ENCODE results near the gene C9orf72. TPM values are rescaled to one million over a fixed set of nuclear protein-coding genes. Genes with fewer than 3 reads are reported as not detected.

C9orf72 gene
- polyA plus RNA-seq, 6 donors from 2014 or later, result 16.1 to 31.0 (median 23.2) TPM

DNA sequence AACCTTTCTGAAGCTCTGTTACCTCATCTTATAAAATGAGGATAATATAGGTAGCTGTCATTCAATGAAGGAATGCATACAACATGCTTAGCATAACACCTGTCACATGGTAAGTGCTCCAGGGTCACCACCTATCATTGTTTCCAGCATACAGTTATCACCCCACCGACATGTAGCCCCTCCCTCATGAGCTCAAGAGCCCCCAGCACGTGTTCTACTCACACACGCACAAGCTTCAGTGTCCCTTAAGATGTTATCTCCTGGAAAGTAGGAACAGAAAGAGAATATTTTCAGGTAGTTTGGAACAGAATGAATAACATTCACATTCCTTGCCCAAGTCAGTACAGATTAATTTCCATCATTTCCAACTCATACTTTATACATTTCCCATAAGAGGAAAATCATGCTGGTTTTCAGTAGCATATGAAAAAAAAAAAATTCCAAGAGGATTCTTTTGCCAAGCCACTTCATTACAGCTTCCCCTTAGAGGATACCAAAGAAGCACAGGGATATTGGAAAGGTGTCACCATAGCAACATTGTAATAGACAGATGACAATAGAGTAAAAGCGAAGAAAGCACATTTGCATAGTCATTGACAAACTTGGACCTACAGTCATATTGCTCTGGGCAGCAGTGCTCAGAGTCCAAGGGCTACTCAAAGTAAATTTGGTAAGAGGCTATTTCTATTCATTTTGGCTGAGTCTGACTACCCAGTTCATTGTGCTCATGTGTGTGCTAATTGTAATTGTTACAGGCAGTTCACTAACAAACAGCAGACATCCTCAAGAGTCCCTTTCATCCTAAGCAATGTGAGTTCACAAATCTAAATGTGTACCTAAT, 42.1 kb downstream of the C9orf72 start:
- peak overlapping the region in 2 of 6 donors; percentile 14 to 57 for H3K27ac Mint-ChIP-seq
- DNase-seq (no peak), ATAC-seq (ENCODE audit: low read depth in 2 of 2) (no peak)
- peak overlapping the region in 1 of 8 donors; percentile 96 for H3K4me3 Mint-ChIP-seq
- peaks cover 19 to 50% (median 45%) of the 10 kb centered on the region in 3 donors for H3K4me1 Mint-ChIP-seq
- no peaks in the 10 kb centered on the region for H3K36me3 Mint-ChIP-seq
- H3K27me3 Mint-ChIP-seq, result no peaks in the 10 kb centered on the region
- H3K9me3 Mint-ChIP-seq, result no peaks in the 10 kb centered on the region

- H3K27me3 Mint-ChIP-seq, result no peaks in the 10 kb centered on the region
- peak; percentile 72 for ATAC-seq (ENCODE audit: low read depth in 2 of 2)
- H3K27ac Mint-ChIP-seq, result peak within 1 kb of the TSS; percentile 95 to 98 (median 96)
- H3K36me3 Mint-ChIP-seq, result no peaks in the 10 kb centered on the region
- H3K4me3 Mint-ChIP-seq, result peak within 1 kb of the TSS; percentile 94 to 99 (median 98)
- H3K9me3 Mint-ChIP-seq, result no peaks in the 10 kb centered on the region
- H3K4me1 Mint-ChIP-seq, result peaks cover 24 to 55% (median 54%) of the 10 kb centered on the region in 3 donors
- peak; percentile 81 for DNase-seq
These were observed 43.7 kb downstream of the C9orf72 start, which contains the start of gene MOB3B for GRCh38 chr9:27529316-27530278. Gene MOB3B, minus strand, starts transcription at chr9:27529814. Its CDS starts 74,264 bp downstream, at chr9:27455550.

DNA sequence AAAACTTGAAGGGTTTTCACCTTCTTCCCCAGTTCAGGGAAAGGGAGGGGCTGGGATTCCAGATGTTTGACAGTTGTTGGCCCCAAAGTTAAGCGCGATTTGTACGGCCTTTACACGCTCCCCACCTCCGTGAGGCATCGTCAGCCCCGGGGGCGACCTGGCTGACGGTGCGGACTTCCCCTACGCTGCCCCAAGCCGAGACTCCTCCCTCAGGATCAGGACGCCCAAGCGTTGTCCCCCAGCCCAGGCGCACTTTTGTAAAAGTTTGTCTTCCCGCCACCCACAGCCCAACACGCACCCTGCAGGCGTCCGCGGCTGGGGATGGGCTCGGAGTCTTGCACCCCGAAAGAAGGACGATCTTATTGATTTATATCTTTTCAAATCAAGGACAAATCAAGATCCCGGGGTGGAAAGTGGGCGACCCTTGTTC, 44.4 kb downstream of the C9orf72 start:
- ATAC-seq (ENCODE audit: low read depth in 2 of 2) (peak; percentile 68 to 71), DNase-seq (peak; percentile 68)
- Mint-ChIP-seq H3K27ac (peak overlapping the region; percentile 95 to 98 (median 96)), H3K36me3 (no peaks in the 10 kb centered on the region), H3K27me3 (no peaks in the 10 kb centered on the region), H3K9me3 (no peaks in the 10 kb centered on the region), H3K4me3 (peak overlapping the region; percentile 94 to 99 (median 98)), H3K4me1 (peaks cover 22 to 56% (median 54%) of the 10 kb centered on the region in 3 donors)

DNA sequence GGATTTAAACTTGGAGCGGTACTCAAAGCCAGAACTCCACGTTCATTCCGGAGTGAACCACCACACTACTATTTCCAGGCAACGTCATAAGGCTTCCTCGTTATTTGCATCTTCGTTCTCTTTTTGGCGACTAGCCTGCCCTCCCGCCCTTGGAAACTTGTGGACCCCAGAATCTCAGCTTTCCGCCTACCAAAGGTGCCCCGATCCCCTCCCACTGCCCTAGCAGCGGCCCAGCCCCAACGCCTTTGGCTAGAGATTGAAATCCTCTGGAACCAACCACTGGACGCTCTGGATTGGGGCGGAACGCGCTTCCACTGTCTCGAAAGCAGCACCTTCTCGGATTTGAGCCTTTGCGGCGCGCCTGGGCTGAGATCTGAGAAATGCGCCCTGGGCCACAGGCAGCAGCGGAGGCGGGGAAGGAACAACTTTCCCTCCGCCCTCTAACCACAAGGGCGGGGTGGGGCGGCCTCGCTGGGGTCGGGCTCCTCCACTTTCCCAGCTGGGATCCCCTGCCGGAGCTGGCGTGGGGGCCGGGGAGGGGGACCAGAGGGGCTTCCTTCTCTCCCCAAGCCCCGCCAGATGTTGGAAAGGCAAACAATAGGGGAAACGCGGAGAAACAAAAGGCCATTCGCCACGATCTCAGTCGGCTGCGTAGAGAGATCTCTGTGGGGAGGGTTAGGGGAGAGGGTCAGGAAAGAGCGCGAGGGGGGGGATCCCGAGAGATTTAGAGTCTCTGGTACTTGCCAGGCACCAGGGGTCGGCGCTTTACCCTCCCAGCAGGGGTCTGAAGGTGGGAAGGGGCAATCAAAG, 45.0 kb downstream of the C9orf72 start:
- H3K4me1 Mint-ChIP-seq, result peaks cover 19 to 62% (median 52%) of the 10 kb centered on the region in 3 donors
- DNase-seq (peak; percentile 61), ATAC-seq (ENCODE audit: low read depth in 2 of 2) (peak; percentile 56)
- H3K36me3 Mint-ChIP-seq, result no peaks in the 10 kb centered on the region
- H3K27ac Mint-ChIP-seq, result peak overlapping the region; percentile 95 to 98 (median 96)
- H3K4me3 Mint-ChIP-seq, result peak overlapping the region; percentile 94 to 99 (median 98)
- H3K27me3 Mint-ChIP-seq, result no peaks in the 10 kb centered on the region
- no peaks in the 10 kb centered on the region for H3K9me3 Mint-ChIP-seq

GRCh38 chr9:27527702-27528075, 45.6 kb downstream of the C9orf72 start:
- no peak for ATAC-seq (ENCODE audit: low read depth in 2 of 2)
- peak overlapping the region; percentile 53 to 96 (median 95) for H3K27ac Mint-ChIP-seq
- H3K4me1 Mint-ChIP-seq, result peaks cover 22 to 60% (median 55%) of the 10 kb centered on the region in 3 donors
- DNase-seq, result no peak
- no peaks in the 10 kb centered on the region for H3K9me3 Mint-ChIP-seq
- peak overlapping the region; percentile 94 to 99 (median 98) for H3K4me3 Mint-ChIP-seq
- no peaks in the 10 kb centered on the region for H3K27me3 Mint-ChIP-seq
- no peaks in the 10 kb centered on the region for H3K36me3 Mint-ChIP-seq

DNA sequence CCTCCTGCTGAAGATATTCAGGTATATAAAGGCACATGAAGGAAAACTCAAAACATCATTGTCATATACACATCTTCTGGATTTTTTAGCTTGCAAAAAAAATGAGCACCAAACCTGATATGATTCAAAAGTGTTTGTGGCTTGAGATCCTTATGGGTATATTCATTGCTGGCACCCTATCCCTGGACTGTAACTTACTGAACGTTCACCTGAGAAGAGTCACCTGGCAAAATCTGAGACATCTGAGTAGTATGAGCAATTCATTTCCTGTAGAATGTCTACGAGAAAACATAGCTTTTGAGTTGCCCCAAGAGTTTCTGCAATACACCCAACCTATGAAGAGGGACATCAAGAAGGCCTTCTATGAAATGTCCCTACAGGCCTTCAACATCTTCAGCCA, 49.0 kb downstream of the C9orf72 start, which contains the start of gene IFNK:
Gene IFNK, plus strand, starts transcription at position 55 of the 400 bp plus-strand sequence. Its CDS starts 47 bp downstream, at position 102.
- ATAC-seq (ENCODE audit: low read depth in 2 of 2), result no peak
- H3K27me3 Mint-ChIP-seq, result no peaks in the 10 kb centered on the region
- peak within 1 kb of the TSS in 5 of 6 donors; percentile 28 to 86 (median 74) for H3K27ac Mint-ChIP-seq
- H3K4me3 Mint-ChIP-seq, result peak within 1 kb of the TSS in 1 of 8 donors; percentile 51
- H3K36me3 Mint-ChIP-seq, result peaks cover 0 to 8% of the 10 kb centered on the region in 2 donors
- DNase-seq, result no peak
- no peaks in the 10 kb centered on the region for H3K9me3 Mint-ChIP-seq
- H3K4me1 Mint-ChIP-seq, result peaks cover 26 to 70% (median 61%) of the 10 kb centered on the region in 3 donors

GRCh38 chr9:27523141-27523540, 50.1 kb downstream of the C9orf72 start:
- DNase-seq (no peak), ATAC-seq (ENCODE audit: low read depth in 2 of 2) (no peak)
- Mint-ChIP-seq H3K27me3 (no peaks in the 10 kb centered on the region), H3K27ac (peak overlapping the region in 2 of 6 donors; percentile 75 to 86), H3K9me3 (no peaks in the 10 kb centered on the region), H3K4me1 (peaks cover 31 to 79% (median 64%) of the 10 kb centered on the region in 3 donors), H3K4me3 (peak overlapping the region in 1 of 8 donors; percentile 51), H3K36me3 (peaks cover 0 to 8% of the 10 kb centered on the region in 2 donors)

DNA sequence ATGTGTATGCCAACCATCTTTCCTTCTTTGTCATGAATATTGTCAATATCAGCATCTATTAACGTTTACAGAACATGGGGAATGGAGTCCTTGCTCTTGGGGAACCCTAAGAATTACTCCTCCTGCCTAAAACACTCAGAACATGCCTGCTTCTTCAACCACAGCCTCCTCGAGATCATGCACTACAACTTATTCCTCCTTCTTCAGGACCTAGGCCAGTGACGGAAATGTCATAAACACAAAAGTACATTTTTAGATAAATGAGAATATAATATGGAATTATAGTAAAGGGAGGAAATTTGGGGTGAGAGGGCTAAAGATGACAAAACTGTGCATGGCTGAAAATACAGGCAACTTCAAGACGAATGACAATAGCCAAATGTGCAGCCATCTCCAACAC, 52.3 kb downstream of the C9orf72 start:
- peaks cover 41 to 72% (median 54%) of the 10 kb centered on the region in 3 donors for H3K4me1 Mint-ChIP-seq
- H3K9me3 Mint-ChIP-seq, result no peaks in the 10 kb centered on the region
- H3K4me3 Mint-ChIP-seq, result no peak overlapping the region
- DNase-seq (no peak), ATAC-seq (ENCODE audit: low read depth in 2 of 2) (no peak)
- no peaks in the 10 kb centered on the region for H3K27me3 Mint-ChIP-seq
- peak overlapping the region in 1 of 6 donors; percentile 1 for H3K27ac Mint-ChIP-seq
- peaks cover 4 to 8% of the 10 kb centered on the region in 2 donors for H3K36me3 Mint-ChIP-seq

DNA sequence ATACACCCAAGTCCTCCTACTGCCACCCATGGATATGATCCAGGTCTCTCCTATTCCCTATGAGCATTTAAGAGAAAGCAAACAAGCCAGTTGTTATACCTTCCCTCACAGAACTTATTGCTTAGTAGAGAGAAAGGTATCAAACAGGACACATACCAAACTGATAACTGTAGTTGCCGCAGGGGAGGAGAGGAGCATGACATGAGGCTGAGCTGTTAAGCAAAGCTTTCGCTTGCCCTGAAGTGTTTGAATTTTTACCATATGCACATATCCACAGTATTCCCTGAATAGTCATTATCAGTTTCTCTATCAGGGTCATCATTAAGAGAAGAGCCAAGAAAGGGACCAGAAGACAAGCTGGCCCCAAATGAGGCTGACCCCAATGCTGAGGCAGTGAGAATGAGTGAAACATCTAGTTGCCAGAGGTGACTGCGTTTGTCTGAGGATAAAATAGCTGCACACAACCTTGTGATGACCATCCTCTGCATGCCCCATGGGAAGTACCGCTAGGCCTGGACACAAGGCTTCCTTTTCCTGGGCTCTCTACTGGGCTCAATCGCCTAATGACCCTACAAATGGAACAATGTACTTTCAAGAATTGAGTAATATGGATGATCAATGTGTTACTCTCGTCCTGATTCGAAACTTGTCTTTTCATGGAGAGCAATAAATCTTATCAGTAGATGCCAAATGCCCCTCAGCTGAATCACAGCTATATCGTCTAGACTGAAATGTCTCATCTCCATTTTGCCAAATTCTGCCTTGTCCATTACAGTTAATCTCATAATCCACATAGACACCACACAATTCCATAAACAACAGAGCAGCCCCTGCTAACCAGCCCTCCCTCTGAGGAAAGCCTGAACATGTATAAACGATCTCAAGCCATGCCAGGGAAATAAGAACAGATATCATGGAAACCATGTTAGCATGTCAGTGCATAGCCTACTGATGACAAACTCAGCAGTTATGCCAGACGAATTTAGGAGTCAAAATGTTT, 53.5 kb downstream of the C9orf72 start:
- Mint-ChIP-seq H3K36me3 (peaks cover 4 to 8% of the 10 kb centered on the region in 2 donors), H3K4me3 (no peak overlapping the region), H3K27me3 (no peaks in the 10 kb centered on the region), H3K27ac (peak overlapping the region in 2 of 6 donors; percentile 23 to 27), H3K4me1 (peaks cover 38 to 76% (median 54%) of the 10 kb centered on the region in 3 donors), H3K9me3 (peaks cover 0 to 4% (median 0%) of the 10 kb centered on the region in 7 donors)
- ATAC-seq (ENCODE audit: low read depth in 2 of 2) (no peak), DNase-seq (no peak)

- Mint-ChIP-seq H3K4me3 (no peak overlapping the region), H3K27ac (peak overlapping the region in 2 of 6 donors; percentile 39 to 45), H3K36me3 (peaks cover 4 to 8% of the 10 kb centered on the region in 2 donors), H3K9me3 (peaks cover 0 to 4% (median 0%) of the 10 kb centered on the region in 7 donors), H3K27me3 (no peaks in the 10 kb centered on the region), H3K4me1 (peaks cover 34 to 67% (median 53%) of the 10 kb centered on the region in 3 donors)
- ATAC-seq (ENCODE audit: low read depth in 2 of 2) (no peak), DNase-seq (no peak)
These were observed 54.5 kb downstream of the C9orf72 start for GRCh38 chr9:27518809-27519208.

- H3K4me1 Mint-ChIP-seq, result peaks cover 34 to 66% (median 56%) of the 10 kb centered on the region in 3 donors
- H3K36me3 Mint-ChIP-seq, result peaks cover 4 to 8% of the 10 kb centered on the region in 2 donors
- no peaks in the 10 kb centered on the region for H3K27me3 Mint-ChIP-seq
- ATAC-seq (ENCODE audit: low read depth in 2 of 2) (no peak), DNase-seq (no peak)
- no peak overlapping the region for H3K4me3 Mint-ChIP-seq
- peaks cover 0 to 4% (median 0%) of the 10 kb centered on the region in 7 donors for H3K9me3 Mint-ChIP-seq
- no peak overlapping the region for H3K27ac Mint-ChIP-seq
These were observed 55.3 kb downstream of the C9orf72 start for GRCh38 chr9:27518006-27518405.

All from naive B cell (primary cell).